Left lung (tissue), 10 donors: ENCODE results near the gene PTPRD. TPM values are rescaled to one million over a fixed set of nuclear protein-coding genes. Genes with fewer than 3 reads are reported as not detected.

ENCODE experiments used
- ATAC-seq: fragments of 200-7000 bp; cut with Tn5 transposase; one replicate; pipeline ENCODE4 v1.9.1; 2020; ENCODE audit warnings: moderate library complexity
- DNase-seq, 4 donors: peaks; one replicate each; pipeline ENCODE4 v3.0.0-alpha.2; 2013 to 2020
- H3K27ac ChIP-seq, 2 donors: fragments of 200-600 bp; sonication (generic) in 1 of 2; one replicate each; pipeline versions ENCODE4 v1.5.0 to v1.8.0; 2020 to 2021
- H3K27me3 ChIP-seq, 2 donors: fragments of 200-600 bp; sonication (generic) in 1 of 2; one replicate each; pipeline versions ENCODE4 v1.5.0 to v1.8.0; 2020 to 2021
- H3K36me3 ChIP-seq, 2 donors: fragments of 200-600 bp; sonication (generic) in 1 of 2; one replicate each; pipeline versions ENCODE4 v1.5.0 to v1.8.0; 2020 to 2021
- H3K4me1 ChIP-seq, 2 donors: fragments of 200-600 bp; one replicate each; pipeline ENCODE4 v1.8.0; 2021
- H3K4me3 ChIP-seq, 2 donors: fragments of 200-600 bp; sonication (generic) in 1 of 2; one replicate each; pipeline versions ENCODE4 v1.5.0 to v1.8.0; 2020 to 2021; ENCODE audit warnings: mild to moderate bottlenecking in 1 of 2
- H3K9me3 ChIP-seq, 2 donors: fragments of 200-600 bp; sonication (generic) in 1 of 2; one replicate each; pipeline versions ENCODE4 v1.5.0 to v1.8.0; 2020 to 2021
- intact Hi-C, 2 donors: fragments of 100-400 bp; cut with DNase I; formaldehyde crosslinking; loops; one replicate each; pipeline versions ENCODE4 v1.11.2 to v1.14.2; 2022
- polyA plus RNA-seq, 6 donors: library from polyadenylated mRNA; unstranded; fragments of 120-200 nt; gene quantifications; one replicate each; pipeline ENCODE4 v1.2.1, GENCODE V29; 2013; ENCODE audit not compliant: insufficient read length in 6 of 6
- total RNA-seq, 2 donors: library from RNA; stranded (reverse); fragmentation: NEBNext Ultra II Directional; extraction: Animal tissue kit (Norgen Biotek cat#: 25700); gene quantifications; one replicate each; pipeline ENCODE4 v1.2.1, GENCODE V29; 2021
- TF ChIP-seq, protein P1 (sequence below), 2 donors: fragments of 200-600 bp; sonication (generic) in 1 of 2; IDR thresholded peaks; one replicate each; pipeline versions ENCODE4 v1.5.0 to v1.8.0; 2021; ENCODE audit warnings: antibody characterized with exemption in 2 of 2
- donor health status: DM: no; HTN: yes; CAD: no.
- donor health status: DM: no; HTN: no; CAD: no.

Gene PTPRD
- total and polyA plus RNA-seq, 8 donors, result 24.2 to 167 (median 139) TPM

DNA sequence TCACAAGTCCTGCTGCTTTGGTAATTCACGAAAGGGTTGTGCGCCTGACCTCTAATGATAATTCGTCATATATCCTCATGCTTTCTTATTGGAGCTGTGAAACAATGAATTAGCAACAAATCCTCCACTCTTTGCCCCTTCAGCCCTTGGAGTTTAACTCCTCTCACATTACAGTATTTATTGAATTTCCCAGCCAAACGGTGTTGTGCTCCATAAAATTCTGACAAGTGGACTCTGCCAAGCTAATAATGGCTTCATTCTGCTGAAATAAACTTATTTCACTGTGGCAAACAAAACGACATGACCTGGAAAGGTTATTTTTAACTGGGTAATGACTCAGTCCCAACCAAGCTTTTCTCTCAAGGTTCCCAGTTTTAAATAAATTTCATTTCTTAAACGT, 1828.9 kb downstream of the PTPRD start:
- no peaks in the 10 kb centered on the region for H3K27me3 ChIP-seq
- no peaks in the 10 kb centered on the region for H3K9me3 ChIP-seq
- peak overlapping the region in 1 of 2 donors; percentile 70 for H3K27ac ChIP-seq
- DNase-seq (no peak), ATAC-seq (no peak)
- H3K4me3 ChIP-seq, result no peak overlapping the region
- TF ChIP-seq, protein P1, sequence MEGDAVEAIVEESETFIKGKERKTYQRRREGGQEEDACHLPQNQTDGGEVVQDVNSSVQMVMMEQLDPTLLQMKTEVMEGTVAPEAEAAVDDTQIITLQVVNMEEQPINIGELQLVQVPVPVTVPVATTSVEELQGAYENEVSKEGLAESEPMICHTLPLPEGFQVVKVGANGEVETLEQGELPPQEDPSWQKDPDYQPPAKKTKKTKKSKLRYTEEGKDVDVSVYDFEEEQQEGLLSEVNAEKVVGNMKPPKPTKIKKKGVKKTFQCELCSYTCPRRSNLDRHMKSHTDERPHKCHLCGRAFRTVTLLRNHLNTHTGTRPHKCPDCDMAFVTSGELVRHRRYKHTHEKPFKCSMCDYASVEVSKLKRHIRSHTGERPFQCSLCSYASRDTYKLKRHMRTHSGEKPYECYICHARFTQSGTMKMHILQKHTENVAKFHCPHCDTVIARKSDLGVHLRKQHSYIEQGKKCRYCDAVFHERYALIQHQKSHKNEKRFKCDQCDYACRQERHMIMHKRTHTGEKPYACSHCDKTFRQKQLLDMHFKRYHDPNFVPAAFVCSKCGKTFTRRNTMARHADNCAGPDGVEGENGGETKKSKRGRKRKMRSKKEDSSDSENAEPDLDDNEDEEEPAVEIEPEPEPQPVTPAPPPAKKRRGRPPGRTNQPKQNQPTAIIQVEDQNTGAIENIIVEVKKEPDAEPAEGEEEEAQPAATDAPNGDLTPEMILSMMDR (IDR thresholded peaks at IDR 0.05), result no peak
- H3K36me3 ChIP-seq, result no peaks in the 10 kb centered on the region
- H3K4me1 ChIP-seq, result no peaks in the 10 kb centered on the region
- intact Hi-C loops, result no loop called here

DNA sequence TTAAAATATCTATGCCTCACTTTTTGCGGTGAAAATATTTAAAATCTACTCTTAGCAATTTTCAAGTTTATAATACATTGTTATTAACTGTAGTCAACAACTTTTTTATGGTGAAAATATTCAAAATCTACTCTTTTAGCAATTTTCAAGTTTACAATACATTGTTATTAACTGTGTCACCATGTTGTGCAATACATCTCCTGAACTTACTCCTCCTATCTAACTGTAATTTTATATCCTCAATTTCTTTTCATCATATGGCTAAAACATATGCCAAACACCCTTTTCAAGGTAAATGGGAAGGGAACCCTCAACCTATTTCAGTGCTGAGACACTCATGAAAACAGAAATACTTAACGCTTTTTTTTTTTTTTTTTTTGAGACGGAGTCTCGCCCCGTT, 1830.6 kb downstream of the PTPRD start:
- H3K36me3 ChIP-seq, result no peaks in the 10 kb centered on the region
- H3K9me3 ChIP-seq, result no peaks in the 10 kb centered on the region
- no peaks in the 10 kb centered on the region for H3K27me3 ChIP-seq
- intact Hi-C loops, result no loop called here
- H3K27ac ChIP-seq, result no peak overlapping the region
- TF ChIP-seq, protein P1 (IDR thresholded peaks at IDR 0.05), result no peak
- H3K4me3 ChIP-seq, result no peak overlapping the region
- ATAC-seq, result no peak
- no peak for DNase-seq
- no peaks in the 10 kb centered on the region for H3K4me1 ChIP-seq

DNA sequence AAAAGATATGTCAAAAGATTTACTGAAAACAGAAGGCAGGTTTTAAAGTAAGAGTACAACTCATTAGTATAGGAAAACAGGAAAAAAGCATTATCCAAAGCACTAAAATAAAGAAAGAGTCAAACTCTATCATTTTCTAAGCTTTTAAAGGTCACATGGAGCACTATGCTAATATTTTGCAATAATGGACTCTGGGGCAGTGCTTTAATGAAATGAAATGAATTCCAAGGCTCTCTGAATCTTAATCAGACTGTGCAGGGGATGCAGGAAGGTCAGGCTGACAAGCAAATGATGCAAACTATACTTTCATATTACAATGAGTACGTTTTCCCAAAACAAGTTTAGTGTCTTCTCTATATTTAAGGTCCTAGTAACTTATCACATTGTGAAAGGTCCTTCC, 1831.3 kb downstream of the PTPRD start:
- Histone ChIP-seq H3K36me3 (no peaks in the 10 kb centered on the region), H3K4me1 (no peaks in the 10 kb centered on the region), H3K27me3 (no peaks in the 10 kb centered on the region), H3K4me3 (no peak overlapping the region), H3K27ac (no peak overlapping the region), H3K9me3 (no peaks in the 10 kb centered on the region)
- TF ChIP-seq, protein P1 (IDR thresholded peaks at IDR 0.05), result no peak
- no peak for ATAC-seq
- intact Hi-C loops, result no loop called here
- no peak for DNase-seq

DNA sequence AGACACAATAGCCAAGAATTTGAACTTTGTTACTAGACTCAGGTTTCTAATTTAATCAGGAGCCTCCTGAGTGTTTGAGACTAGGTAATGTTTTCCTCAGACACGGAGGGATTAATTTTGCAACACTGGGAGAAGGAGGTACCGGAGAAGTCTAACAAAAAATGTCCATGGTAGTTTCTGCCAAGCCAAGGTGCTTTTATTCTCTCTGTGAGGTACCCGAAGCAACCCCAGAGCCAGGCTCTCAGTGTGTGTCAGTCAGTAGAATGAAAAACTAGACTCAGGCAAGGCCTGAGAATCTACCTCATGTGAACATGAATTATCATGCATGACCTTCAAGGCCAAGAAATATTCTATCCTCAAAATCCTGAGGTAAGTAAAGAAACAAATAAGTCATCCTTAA, 1832.4 kb downstream of the PTPRD start:
- Histone ChIP-seq H3K9me3 (no peaks in the 10 kb centered on the region), H3K4me3 (no peak overlapping the region), H3K27ac (no peak overlapping the region), H3K4me1 (no peaks in the 10 kb centered on the region), H3K36me3 (no peaks in the 10 kb centered on the region), H3K27me3 (no peaks in the 10 kb centered on the region)
- no peak for DNase-seq
- intact Hi-C loops, result no loop called here
- no peak for ATAC-seq
- TF ChIP-seq, protein P1 (IDR thresholded peaks at IDR 0.05), result no peak

DNA sequence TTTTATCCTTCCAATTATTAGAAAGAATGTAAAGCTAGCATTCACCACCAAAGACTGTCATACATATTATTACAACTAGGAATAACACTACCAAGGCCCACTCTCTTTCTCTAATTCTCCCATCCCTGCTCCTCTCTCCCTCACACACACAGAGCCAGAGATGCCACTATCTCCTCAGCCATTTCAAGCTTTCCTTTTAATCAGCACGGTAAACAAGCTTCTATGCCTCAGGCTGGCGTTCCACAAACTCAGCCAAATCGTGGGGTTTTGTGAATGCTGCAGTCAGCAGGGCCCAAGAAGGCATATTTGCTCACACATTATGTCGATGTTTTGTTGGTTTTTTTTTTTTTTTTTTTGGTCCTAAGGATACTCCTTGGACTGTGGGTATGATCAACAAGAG, 1833.3 kb downstream of the PTPRD start:
- intact Hi-C loops, result no loop called here
- Histone ChIP-seq H3K9me3 (no peaks in the 10 kb centered on the region), H3K27ac (no peak overlapping the region), H3K27me3 (no peaks in the 10 kb centered on the region), H3K4me3 (no peak overlapping the region), H3K4me1 (no peaks in the 10 kb centered on the region), H3K36me3 (no peaks in the 10 kb centered on the region)
- DNase-seq (no peak), ATAC-seq (no peak)
- TF ChIP-seq, protein P1 (IDR thresholded peaks at IDR 0.05), result no peak
